ENCODE results near the gene SGCD.

SGCD gene

DNA sequence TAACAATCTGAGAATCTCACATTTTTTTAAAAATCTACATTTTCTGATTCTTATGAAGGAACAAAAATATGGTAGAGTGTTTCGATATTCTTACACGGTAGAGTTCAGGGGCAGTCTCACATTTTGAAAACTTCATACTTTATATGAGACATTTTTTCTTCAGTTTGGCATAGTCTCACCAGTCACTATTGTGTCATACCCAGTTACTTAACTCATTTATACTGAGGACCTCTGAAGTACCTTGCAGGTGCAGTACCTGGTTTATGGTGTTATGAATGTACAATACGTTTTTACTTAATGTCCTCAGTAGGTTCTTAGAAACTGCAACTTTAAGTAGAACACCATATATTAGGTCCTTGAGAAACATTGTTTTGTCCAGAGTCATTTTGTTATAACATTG, 196.6 kb downstream of the SGCD start:
- DNase-seq = no peak

DNA sequence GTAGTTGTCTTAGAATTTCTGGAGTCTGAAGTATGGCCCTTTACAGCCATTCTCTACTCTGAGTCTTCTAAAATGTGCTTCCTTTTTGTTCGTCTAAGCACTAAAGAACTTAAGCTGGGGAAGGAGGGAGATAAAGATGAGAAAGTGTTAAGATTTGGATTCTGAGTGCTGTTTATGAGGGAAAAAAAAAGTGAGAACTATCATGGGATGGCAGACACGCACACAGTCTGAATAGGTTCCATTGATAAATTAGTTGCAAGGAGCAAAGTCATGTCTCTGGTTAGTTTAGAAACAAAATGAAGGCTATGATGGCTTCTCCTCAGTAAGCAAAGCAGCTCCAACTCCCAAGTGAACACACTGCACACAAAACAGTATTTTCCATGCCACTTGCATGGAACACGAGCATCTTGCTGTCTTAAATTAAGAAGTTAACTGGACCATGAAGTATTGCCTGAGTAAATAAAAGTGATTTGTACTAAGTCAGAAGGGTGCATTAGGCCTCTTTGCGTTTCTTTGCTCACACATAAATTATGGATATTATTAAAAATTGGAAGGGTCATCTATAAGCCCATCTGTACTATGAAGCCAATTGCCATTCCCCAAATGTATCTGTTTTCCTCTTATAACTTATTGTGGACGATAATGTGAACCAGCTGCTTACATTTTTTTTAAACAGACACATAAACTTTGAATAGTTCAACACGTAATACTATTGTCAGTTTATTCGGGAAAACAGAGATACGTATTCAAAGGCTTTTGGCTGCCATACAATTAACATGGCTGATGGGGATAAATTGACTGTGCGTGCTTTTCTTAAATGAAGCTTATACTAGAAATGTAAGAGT, 199.3 kb downstream of the SGCD start:
- DNase-seq = no peak

DNA sequence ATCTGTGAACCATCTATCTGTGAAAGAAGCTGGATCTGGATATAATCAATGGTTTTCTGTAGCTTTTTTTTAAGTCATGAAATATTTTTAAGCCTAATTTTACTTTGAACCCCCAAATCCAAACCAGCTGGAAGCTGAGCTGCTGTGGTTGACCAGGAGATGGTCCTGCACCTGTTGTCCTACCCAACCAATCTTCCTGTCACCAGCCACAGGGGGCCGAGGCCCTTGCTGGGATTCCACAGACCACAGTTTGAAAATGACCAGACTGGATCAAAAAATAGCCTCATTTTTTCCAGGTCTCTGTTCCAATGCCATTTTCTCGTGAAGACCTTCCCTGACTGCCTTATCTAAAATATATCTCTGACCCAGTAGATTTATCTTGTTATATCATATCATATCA, 200.6 kb downstream of the SGCD start:
- no peak for DNase-seq

DNA sequence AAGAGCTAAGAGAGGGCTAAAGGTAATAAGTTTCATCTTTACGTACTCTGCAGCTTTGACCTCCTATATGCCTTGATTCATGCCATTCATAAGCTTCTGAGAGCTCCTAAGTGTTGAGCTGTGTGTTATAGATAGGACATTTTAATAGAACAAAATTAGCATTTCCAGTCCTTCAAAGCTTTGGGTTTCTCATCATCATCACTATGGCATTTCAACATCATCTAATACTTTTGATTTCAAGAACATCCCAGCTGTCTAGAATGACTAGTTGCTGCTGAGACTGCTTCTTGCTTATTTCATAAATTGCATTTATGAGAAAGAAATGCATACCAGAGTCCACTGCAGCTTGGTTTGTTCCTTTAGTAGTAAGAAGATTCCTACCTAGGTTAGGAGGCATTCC, 201.7 kb downstream of the SGCD start:
- no peak for DNase-seq

DNA sequence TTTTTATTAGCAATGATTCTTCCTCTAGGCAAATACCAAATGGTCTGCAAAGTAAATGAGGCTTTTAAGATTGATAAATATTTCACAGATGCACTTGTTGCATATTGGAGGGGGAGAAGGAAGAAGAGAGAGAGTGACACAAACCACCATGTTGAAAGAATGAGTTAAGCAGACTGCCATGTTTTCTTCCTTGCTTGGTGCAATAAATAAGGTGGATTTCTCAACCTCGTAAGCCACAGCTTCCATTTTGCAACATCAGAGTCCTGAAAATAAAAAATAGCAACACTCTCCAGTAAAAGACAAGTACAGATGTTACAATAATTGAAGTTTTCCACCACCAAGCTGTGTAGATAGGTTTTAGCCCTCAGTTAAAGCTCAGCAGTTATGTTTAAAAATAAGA, 202.9 kb downstream of the SGCD start:
- no peak for DNase-seq

DNA sequence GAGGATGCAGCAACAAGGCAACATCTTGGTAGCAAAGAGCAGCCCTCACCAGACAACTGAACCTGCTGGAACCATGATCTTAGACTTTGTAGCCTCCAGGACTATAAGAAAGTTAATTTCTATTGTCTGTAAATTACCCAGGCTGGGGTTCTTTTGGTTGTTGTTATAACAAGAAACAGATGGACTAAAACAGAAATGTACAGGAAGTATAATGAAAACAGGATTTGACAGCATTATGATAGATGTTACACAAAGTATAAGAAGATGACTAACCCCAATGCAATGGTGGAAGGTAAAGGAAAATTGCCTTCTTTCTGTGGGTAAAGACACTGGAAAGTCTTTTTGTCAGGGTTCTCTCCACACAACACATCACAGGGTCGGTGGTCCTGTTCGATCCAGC, 204.2 kb downstream of the SGCD start:
- no peak for DNase-seq

DNA sequence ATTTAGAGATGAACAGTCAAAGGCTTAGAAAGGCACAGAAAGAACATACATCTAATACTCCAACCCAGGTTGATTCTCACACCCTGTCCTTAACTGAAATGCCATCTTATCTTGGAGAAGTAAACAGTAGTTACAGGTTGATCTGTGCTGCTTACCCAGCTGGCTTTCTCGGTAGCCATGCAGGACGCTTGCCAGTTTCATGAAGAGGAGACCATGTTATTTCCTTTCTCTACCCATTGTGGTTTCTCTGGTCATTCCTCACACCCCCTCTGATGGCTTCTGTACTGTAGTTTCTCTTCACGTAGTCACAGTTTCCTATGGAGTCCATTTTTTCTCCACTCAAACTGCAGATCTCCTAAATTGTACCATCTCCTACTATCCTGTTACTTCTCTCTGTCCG, 206.0 kb downstream of the SGCD start:
- DNase-seq = no peak

DNA sequence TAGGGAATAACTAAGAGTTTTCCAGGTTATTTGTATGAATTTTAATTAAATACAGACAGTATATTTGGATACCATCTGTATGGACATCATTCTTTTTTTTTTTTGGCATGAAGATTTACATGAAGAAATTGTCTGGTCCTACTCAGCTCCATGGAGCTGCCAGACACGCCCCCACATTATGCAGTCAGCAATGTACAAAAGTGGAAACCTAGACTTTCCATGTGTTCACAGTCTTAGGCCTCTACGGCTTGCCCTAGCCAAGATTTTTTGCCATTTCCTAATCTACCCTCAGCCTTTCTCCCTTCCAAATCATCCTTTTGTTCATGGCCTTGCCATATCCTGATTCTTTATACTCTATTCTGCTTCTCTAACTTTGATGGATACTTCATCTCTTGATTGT, 207.1 kb downstream of the SGCD start:
- DNase-seq = no peak

DNA sequence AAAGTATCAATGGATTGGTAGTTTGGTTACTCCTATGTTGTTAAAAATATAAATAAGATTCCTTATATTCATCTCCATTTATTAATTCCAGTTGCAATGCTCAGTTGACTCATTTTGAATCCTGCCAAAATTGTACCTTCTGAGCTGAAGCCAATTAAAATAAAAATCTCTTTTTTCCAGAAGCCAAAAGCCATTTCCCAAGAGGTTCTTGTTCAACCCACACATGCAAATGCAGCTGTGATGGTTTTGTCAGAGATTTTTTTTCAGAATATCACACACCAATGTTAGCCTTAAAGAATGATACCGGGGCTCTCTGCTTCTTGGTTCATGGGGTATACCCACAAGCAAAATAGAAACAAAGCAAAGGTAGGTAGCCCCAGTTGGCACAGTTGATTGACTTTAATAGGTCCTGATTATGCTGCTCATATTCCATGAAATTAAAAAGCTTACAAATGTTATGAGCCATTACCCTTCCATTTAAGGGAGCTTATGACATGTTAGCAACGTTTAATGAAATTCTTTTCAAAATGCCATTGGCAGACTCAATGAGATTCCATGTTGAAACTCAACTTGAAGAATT, 208.0 kb downstream of the SGCD start:
- no peak for DNase-seq

DNA sequence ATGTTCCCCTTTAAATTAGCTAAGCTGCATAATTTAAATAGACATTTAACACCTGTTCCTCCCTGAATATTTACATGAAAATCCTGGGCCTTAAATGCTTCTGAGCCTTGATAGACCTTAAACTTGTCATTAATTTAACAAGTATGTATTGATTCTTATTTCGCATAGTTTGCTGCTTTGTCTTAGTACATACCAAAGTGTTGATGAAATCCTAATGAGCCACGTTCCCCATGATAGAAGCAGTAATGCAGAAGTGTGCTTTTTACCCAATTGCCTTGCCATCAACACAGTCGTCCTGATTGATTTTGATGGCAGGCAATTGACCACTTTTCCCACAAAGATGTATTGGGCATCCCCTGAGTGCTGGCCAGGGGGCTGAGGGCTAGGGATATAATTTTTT, 213.5 kb downstream of the SGCD start:
- no peak for DNase-seq

DNA sequence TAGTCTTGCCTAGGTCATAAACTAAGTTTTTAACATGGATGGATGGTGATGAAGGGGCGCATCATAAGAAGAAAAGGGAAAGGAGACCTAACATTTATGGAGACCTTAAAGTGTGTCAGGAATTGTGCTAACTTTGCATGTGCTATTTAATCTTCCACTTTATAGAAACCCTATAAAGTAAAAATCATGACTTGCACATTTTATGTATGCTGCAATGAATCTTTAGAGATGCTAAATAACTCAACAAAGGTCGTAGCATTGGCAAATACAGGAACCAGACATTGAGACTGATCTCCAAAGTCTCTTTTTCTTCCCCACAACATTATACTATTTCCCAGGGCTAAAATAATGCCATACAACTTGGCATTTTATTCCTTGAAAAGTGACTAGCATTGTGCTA, 214.6 kb downstream of the SGCD start:
- DNase-seq = no peak

DNA sequence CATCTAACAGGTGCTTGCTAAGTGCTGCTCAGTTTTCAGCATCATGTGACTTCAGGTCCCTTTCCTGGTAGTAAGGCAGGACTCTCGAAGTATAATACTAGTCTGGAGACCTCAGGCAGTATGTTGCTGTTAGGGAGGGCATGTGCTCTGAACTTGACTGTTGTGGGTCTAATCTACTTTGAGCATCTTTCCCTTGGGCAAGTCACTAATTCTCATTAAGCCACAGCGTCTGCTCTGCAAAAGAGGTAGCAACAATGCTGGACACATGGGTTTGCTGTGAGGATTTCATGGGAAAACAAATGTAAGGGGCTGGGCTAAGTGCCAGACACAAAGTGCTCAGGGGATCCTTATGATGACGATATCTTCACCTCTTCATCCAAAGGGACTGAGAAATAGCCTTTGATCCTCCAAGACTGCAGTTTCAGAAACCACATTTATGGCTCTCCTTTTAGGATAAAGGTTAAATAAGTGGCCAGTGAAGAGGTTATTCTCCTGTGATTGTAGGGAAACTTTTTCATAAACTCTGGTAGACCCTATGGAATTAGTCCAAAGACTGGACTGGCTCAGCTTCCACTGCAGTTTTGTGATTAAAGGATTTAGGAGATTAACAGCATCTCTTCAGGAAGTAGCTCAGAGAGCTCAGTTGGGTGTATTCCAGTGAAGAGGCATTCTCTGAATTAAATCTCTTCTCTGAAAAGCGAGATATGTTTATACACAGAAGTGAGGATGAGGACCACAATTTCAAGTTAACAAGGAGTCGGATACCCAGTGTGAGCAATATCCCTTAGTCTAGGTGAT, 216.6 kb downstream of the SGCD start:
- no peak for DNase-seq

DNA sequence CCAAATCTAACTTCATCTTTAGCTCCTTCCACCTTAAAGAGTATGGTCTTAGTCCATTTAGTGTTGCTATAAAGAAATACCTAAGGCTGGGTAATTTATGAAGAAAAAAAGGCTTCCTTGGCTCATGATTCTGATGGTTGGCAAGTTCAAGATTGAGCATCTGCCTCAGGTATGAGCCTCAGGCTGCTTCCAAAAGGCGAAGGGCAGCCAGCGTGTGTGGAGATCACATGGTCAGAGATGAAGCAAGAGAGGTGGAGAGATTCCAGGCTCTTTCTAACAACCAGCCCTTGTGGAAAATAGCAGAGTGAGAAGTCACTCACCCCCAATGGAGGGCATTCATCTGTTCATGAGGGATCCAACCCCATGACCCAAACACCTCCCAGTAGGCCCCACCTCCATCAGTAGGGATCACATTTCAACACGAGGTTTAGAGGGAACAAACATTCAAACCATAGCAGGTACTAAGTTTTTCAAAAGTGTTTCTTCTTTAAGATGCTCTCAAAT, 225.9 kb downstream of the SGCD start:
- DNase-seq = no peak

DNA sequence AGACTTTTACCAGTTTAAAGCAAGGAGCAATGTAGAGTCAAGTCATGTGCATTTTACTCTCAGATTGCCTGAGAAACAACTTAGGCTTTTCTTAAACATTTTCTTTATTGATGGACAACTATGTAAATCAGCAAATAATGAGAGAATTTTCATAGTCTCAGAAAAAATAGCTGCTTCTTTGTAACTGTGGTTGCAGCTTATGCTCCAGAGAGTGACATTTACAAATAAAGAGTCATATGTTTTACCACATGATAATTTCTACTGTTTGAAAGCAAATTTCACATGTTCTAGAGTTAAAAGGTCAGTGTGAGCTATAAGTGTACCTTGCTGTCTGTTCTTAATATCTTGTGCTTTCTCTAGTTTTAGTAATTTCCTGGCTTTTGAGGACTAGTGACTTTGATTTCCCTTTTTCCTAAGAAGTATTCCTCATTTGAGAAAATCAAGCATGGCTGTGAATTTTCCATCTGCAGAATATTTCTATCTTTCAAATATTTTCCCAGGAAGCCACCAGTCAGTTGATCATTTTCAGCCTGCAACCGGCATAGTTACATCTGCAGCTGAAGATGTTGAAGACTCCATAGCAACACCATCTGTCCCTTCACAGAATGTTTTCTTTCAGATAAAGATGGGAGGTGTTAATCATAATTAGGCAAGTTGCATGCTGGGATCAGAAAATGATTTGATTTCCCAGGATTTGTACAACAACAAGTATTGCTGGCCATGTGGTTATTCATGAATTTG, 229.9 kb downstream of the SGCD start:
- no peak for DNase-seq

DNA sequence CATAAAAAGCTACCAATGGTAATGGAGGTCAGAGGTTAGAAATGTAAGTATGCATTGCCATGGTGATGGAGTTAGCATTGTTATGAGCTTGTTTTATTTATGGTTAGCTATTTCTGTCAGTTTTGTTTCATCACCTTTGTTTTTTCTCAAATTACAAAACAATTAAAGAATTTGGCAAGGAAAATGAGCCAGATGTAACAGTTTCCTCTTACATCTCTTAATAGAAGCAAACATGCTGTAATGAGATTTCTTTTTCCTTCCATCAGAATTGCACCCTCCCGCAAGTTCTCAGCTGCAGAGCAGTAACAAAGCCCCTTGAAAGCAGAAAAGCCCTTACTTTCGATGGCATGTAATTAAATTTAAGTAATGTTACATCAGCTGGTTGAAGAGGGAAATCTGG, 233.0 kb downstream of the SGCD start:
- no peak for DNase-seq

DNA sequence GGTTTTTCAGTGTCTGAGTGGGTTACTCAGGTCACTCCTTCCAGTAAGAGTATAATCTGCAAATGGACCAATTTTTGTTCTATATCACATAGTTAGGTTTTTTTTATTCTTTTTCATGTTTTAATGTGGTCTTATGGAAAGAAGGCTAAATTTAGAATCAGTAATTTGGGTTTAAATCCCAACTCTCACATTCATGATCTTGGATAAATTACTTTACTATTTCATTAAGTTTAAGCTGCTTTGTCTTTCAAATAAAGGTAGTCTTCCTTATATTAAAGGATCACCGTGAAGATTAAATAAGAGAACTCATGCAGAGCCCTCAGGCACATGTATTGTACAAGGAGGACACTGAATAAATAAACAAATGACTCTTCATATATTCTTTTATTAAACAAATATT, 234.7 kb downstream of the SGCD start:
- DNase-seq = no peak

DNA sequence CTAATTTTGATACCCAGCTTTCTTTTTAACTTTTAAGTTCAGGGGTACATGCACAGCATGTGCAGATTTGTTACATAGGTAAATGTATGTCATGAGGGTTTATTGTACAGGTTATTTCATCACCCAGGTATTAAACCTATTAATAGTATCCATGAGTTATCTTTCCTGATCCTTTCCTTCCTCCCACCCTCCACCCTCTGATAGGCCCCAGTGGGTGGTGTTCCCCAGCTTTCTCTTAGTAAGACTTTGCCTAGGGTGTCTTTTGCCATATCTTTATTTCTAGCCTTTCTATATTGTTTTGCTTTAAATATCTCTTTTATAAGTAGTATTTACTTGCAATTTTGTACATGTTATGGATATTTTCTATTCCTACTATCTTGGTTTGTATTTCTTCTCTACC, 243.7 kb downstream of the SGCD start:
- no peak for DNase-seq

DNA sequence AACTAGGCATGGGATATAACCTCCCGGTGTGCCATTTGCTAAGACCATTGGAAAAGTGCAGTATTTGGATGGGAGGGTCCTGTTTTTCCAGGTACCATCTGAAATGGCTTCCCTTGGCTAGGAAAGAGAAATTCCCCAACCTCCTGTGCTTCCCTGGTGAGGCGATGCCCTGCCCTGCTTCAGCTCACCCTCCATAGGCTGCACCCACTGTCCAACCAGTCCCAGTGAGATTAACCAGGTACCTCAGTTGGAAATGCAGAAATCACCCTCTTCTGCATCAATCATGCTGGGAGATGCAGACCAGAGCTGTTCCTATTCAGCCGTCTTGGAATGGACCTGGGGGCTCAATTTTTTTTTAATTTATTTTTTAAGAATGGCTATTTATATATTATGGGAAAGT, 254.8 kb downstream of the SGCD start:
- no peak for DNase-seq

DNA sequence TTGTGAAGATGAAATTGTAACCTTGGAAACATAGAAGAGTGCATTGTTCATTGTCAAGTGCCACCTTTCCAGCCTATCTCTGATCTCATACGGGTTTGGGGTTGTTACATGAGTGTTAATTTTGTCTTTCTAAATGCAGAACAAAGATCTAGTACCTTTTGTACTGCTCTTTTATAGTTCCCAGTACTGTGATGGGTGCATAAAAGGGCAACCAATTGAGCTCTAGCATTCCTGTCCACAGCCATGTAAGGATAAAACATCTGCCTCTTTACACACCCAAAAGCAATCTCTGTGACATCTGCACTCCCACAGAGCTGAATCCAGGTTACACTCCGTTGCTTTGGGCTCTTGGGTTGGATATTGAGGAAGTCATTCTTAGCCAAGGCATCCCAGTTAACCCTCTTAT, 255.2 kb downstream of the SGCD start:
- no peak for DNase-seq

DNA sequence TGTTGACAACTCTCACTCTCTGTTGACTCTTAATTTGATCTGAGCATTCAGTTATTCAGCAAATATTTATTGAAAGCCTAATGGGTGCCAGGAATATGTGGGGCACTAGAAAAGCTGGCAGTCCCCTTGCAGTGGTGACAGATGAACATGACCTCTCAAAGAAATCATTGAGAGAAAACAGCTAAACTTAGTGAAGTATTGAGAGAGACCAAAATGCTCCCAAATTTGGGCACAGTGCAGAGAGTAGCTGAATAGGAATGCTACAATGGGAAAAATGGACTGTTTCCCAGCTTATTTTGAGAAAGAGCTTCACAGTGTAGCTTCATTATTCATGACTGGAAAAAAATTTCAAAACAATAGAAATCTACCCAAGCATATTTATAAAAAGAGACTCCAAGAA, 257.9 kb downstream of the SGCD start:
- DNase-seq = peak; percentile 82

DNA sequence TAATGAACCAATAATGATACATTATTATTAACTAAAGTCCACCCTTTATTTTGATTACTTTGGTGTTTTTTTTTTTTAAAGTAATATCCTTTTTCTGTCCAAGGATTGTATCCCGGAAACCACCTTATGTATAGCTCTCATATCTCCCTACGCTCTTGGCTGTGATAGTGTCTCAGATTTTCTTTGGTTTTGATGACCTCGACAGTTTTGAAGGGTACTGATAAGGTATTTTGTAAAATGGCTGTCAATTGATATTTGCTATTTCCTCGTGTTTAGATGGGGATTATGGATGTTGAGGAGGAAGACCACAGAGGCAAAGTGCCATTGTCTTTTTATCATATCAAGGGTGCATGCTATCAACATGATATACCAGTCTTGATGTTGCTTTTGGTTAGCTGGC, 259.0 kb downstream of the SGCD start:
- no peak for DNase-seq

DNA sequence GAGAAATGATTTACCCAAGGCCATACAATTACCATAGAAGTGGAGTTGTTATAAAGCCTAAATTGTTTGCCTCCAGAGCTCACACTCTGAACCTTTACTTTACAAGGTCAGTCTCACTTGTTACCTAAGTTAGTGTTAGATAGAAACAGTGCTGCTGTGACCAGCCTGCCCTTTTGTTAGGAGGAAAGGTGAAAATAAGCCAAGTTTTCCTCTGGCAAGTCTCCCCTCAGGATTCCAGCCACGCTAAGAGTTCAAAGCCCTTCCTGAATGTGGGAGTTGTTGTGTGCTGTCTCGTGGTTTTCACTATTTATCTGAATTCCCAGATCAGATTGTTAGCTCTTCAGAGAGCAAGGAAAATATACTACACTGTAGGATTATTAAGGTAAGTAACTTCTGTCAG, 260.0 kb downstream of the SGCD start:
- no peak for DNase-seq

DNA sequence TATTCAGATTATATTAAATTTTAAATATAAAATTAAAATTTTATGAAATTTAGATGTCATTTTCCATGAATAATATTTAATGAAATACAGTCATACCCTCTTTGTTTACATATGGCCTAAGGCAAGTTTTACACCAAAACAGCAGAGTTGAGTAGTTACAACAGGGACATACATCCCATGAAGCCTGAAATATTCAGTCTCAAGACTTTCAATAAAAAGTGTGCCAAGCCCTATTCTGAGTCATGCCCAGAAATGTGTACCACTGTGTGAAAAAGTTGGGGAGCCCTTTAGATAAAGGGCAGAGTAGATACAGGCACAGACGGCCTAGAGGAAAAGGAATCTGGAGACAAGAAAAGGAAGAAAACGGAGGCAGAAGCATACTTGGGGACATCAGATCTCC, 261.3 kb downstream of the SGCD start:
- DNase-seq = no peak

Data from NCI-H774 (cell line).